Muscle of leg (tissue), 11 donors: ENCODE data around the gene TMEM127. TPM values are rescaled to one million over a fixed set of nuclear protein-coding genes. Genes with fewer than 3 reads are reported as not detected.
"Not testable (repeated sequence)": the region's sequence is repeated elsewhere in the genome, so short reads cannot be mapped to it uniquely, and the experiment has no call there.

Experiments
- DNase-seq: peaks from one replicate; pipeline ENCODE4 v3.0.0; 2013
- H3K27ac ChIP-seq: one replicate; pipeline ENCODE4 v1.5.1; 2013; ENCODE audit warnings: mild to moderate bottlenecking, low read length, control low read depth
- H3K27me3 ChIP-seq: one replicate; pipeline ENCODE4 v1.6.1; 2013; ENCODE audit warnings: low read length; ENCODE audit not compliant: control insufficient read depth, insufficient read depth
- H3K36me3 ChIP-seq: one replicate; pipeline ENCODE4 v1.6.1; 2013; ENCODE audit warnings: low read length; ENCODE audit not compliant: control insufficient read depth, insufficient read depth
- H3K4me1 ChIP-seq: one replicate; pipeline ENCODE4 v1.6.1; 2013; ENCODE audit warnings: low read length; ENCODE audit not compliant: control insufficient read depth, insufficient read depth
- H3K4me3 ChIP-seq: one replicate; pipeline ENCODE4 v1.5.1; 2013; ENCODE audit warnings: low read length, control low read depth
- H3K9me3 ChIP-seq: replicated peaks from 2 replicates; pipeline ENCODE4 v1.6.1; 2013; ENCODE audit warnings: low read depth, low read length; ENCODE audit not compliant: control insufficient read depth
- WGBS: methylation state at CpG from one replicate; pipeline ENCODE4 v1.1.5; 2013; ENCODE audit warnings: missing lambda C conversion rate; ENCODE audit not compliant: insufficient coverage; 5-methylcytosine and 5-hydroxymethylcytosine counted together
- polyA plus RNA-seq, 8 donors: library from polyadenylated mRNA; unstranded; fragments of 120-200 nt; gene quantifications; one replicate each; pipeline versions ENCODE4 v1.2.1 to v1.2.3, GENCODE V29; 2013; ENCODE audit warnings: inconsistent platforms in 1 of 8, low replicate concordance in 1 of 8; ENCODE audit not compliant: insufficient read length in 8 of 8, insufficient read depth in 1 of 8
- total RNA-seq: library from RNA; stranded (reverse); fragments of 120-200 nt; gene quantifications from one replicate; pipeline ENCODE4 v1.2.4, GENCODE V29; 2013

TMEM127 gene
- total and polyA plus RNA-seq, 9 donors = 11.0 to 31.2 (median 27.1) TPM

- Histone ChIP-seq H3K4me1 (peaks cover 32% of the 10 kb centered on the region), H3K4me3 (peak overlapping the region; percentile 99), H3K36me3 (peaks cover 45% of the 10 kb centered on the region), H3K27me3 (no peaks in the 10 kb centered on the region), H3K27ac (peak overlapping the region; percentile 93), H3K9me3 (no peaks in the 10 kb centered on the region)
- peak; percentile 60 for DNase-seq
- 0% methylated on average over 42 of the region's 49 CpGs for WGBS
These were observed 403 bp downstream of the TMEM127 start for GRCh38 chr2:96265349-96265839.

DNA sequence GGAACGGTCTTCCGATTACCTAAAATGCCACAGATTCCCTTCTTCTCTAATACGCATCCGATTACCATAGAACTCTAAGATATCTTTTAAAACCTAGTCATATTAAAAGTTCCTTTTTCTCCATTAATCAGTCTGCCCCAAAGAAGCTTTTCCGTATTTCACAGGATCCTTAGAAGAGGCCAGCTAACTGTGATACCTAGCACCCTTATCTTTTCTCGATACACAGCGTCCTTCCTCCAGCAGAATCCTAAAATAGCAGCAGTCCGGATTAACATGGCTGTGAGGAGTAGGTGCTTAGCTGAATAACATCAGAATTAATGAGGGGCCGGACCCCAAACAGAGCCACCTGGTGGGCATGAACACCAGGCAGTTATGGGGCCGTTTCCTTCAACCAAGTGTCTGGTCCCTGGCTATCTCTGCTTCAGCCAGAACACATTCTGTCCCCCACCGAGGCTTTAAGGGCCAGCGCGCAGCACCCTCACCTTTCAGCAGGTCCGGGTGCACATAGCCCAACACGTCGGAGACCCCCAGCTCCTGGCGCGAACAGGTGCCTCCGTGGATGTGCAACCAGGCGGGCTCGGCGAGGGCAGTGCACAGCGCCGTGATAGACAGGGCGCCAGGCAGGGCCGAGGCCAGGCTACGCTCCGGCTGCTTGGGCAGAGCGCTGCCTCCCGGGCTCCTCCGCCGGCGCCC, 995 bp downstream of the TMEM127 start:
- H3K4me1 ChIP-seq = peaks cover 38% of the 10 kb centered on the region
- H3K27me3 ChIP-seq = no peaks in the 10 kb centered on the region
- peaks cover 44% of the 10 kb centered on the region for H3K36me3 ChIP-seq
- DNase-seq = peak; percentile 55
- H3K4me3 ChIP-seq = peak overlapping the region; percentile 99
- whole genome bisulfite sequencing = 13% methylated on average over 30 of the region's 33 CpGs
- H3K9me3 ChIP-seq = no peaks in the 10 kb centered on the region
- H3K27ac ChIP-seq = peak overlapping the region; percentile 67

- H3K9me3 ChIP-seq = no peaks in the 10 kb centered on the region
- peaks cover 41% of the 10 kb centered on the region for H3K36me3 ChIP-seq
- no peak for DNase-seq
- H3K4me3 ChIP-seq = peak overlapping the region; percentile 99
- H3K27ac ChIP-seq = no peak overlapping the region
- H3K4me1 ChIP-seq = peaks cover 45% of the 10 kb centered on the region
- WGBS = 36% methylated on average over 3 of the region's 4 CpGs
- H3K27me3 ChIP-seq = no peaks in the 10 kb centered on the region
These were observed 1.7 kb downstream of the TMEM127 start for GRCh38 chr2:96264086-96264485.

GRCh38 chr2:96262306-96262705, 3.5 kb downstream of the TMEM127 start:
- H3K4me1 ChIP-seq = peaks cover 59% of the 10 kb centered on the region
- no peaks in the 10 kb centered on the region for H3K9me3 ChIP-seq
- no peaks in the 10 kb centered on the region for H3K27me3 ChIP-seq
- no peak for DNase-seq
- peaks cover 31% of the 10 kb centered on the region for H3K36me3 ChIP-seq
- no peak overlapping the region for H3K27ac ChIP-seq
- no peak overlapping the region for H3K4me3 ChIP-seq
- WGBS = 100% methylated on average over 1 of the region's 2 CpGs

DNA sequence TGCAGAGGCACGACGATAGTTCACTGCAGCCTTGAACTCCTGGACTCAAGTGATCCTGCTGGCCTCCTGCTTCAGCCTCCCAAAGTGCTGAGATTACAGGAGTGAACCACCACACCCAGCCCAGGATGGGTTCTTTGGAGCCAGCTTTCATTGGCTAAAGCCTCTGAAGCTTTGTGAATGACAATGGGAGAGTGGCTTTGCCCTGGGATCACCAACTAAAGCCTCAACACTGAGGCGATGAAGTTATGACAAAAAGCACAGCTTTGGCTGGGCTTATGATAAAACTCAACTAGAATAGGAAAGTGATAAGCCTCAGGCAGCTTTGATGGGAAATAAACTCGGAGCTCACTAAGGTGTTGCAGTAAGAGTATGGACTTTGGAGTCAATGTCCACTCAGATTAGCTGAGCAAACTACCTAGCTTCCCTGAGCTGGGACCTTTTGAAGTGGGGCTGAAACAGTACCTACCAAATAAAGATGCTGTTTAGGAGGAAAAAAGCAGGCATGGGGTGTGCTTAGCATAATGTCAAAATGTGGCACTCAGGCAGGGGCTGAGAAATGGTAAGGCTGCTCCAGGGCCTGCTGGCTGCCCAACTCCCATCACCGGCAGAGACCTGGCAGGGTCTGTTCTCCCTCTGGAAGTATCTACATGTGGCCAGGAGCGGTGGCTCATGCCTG, 4.3 kb downstream of the TMEM127 start:
- peaks cover 59% of the 10 kb centered on the region for H3K4me1 ChIP-seq
- peaks cover 31% of the 10 kb centered on the region for H3K36me3 ChIP-seq
- H3K27me3 ChIP-seq = no peaks in the 10 kb centered on the region
- DNase-seq = no peak
- H3K9me3 ChIP-seq = no peaks in the 10 kb centered on the region
- no peak overlapping the region for H3K4me3 ChIP-seq
- 91% methylated on average over 6 of the region's 6 CpGs for WGBS
- H3K27ac ChIP-seq = peak overlapping the region; percentile 76

DNA sequence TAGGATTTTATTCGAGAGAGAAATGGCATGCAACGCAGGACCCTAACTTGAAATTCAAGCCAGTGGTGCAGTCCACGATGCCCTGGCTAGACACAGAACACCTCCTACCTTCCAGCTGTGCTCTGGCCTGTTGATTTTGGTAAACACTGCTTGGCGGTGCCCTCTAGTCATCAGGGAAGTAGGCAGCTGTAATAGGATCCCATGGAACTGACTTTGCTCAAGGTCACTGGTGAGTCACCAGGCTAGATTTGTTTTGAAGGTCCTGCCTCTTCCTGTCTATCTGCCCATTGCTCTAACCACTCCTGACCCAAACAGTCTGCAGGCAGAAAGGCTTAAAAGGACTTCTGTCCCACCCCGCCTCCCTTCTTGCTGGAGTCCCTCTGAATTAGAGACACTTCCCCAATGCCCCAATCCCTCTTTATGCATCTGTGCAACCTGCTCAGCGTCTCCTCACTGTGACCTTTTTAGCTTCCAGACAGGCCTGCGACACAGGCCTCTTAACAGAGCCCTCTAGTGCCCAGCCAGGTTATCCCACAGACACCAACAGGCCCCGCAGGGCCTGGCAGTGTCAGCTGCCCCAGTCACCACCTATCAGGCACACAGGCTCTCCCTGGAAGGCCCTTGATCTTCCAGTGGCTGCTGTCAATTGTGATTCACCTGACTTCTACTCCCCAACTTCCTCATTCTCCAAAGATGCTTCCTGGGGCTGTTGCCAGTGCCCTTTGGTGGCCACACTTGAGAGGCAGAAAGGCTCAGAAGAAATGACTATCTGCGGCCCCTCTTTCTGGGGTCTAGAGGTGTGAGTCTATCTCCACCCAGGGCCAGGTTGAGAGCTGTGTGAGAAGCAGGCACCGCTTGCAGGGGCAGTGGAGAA, 5.2 kb downstream of the TMEM127 start:
- peak; percentile 58 for DNase-seq
- Histone ChIP-seq H3K27me3 (no peaks in the 10 kb centered on the region), H3K4me3 (no peak overlapping the region), H3K9me3 (no peaks in the 10 kb centered on the region), H3K36me3 (peaks cover 33% of the 10 kb centered on the region), H3K4me1 (peaks cover 59% of the 10 kb centered on the region), H3K27ac (peak overlapping the region; percentile 76)
- WGBS = 55% methylated on average over 8 of the region's 10 CpGs

- Histone ChIP-seq H3K27me3 (no peaks in the 10 kb centered on the region), H3K9me3 (no peaks in the 10 kb centered on the region), H3K27ac (peak overlapping the region; percentile 76), H3K4me1 (peaks cover 53% of the 10 kb centered on the region), H3K36me3 (peaks cover 40% of the 10 kb centered on the region), H3K4me3 (no peak overlapping the region)
- no peak for DNase-seq
- WGBS = 82% methylated on average over 5 of the region's 5 CpGs
These were observed 6.3 kb downstream of the TMEM127 start for GRCh38 chr2:96259497-96259921.

DNA sequence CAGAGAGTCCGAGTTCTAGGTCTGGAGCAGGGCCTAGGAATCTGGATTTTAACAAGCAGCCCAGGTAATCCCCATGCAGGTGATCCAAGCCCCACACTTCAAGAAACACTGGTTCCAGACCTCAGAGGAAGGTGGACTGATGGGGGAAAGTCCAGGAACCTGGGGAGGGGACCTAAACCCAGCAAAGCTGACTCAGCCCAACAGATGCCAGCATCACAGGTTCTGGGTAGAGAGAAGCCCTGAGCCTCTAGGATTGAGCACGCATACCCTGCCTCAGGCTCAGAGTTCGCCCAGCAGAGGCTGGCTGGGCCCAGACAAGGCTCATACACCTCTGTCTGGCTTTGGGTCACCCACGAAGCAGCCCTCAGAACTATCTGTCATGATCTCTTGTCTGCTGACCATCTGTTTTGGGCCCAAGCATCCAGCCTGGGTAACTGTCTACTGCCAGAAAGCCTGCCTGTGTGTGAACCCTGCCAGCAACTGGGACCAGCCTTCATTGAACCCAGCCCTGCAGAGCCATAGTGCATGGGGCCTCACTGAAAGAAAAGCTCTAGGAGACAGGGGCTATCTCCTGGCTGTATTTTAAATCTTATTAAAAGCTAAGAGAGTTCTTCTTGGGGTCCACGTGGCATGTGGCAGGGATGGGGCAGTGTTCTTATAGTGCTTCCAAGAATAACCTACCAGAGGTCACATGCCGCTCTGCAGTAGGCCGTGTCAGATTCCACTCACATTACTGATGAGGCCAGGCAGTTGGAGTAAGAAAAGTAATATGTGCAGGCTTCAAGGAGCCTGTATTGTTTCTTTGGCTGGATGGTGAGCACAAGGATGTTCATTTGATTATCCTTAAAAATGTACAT, 7.4 kb downstream of the TMEM127 start:
- H3K36me3 ChIP-seq = peaks cover 44% of the 10 kb centered on the region
- DNase-seq = peak; percentile 58
- no peaks in the 10 kb centered on the region for H3K27me3 ChIP-seq
- H3K4me1 ChIP-seq = peaks cover 49% of the 10 kb centered on the region
- no peaks in the 10 kb centered on the region for H3K9me3 ChIP-seq
- H3K4me3 ChIP-seq = no peak overlapping the region
- H3K27ac ChIP-seq = peak overlapping the region; percentile 87
- WGBS = 93% methylated on average over 3 of the region's 7 CpGs

DNA sequence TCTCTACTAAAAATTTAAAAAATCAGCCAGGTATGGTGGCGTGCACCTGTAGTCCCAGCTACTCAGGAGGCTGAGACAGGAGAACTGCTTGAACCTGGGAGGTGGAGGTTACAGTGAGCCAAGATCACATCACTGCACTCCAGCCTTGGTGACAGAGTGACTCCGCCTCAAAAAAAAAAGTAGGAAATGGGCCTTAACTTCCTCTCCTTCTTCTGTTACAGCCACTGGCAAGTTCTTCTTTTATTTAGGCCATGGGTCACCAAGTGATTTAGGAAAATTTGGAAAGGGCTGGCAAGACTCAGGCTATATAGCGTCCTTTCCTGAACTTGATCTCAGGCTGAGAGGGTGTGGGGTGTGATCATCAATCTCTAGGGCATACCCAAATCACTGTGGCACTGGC, 8.1 kb downstream of the TMEM127 start:
- DNase-seq = peak; percentile 43
- Histone ChIP-seq H3K36me3 (peaks cover 50% of the 10 kb centered on the region), H3K4me1 (peaks cover 49% of the 10 kb centered on the region), H3K27ac (peak overlapping the region; percentile 87)
- 80% methylated on average over 1 of the region's 3 CpGs for WGBS
- H3K4me3 ChIP-seq, H3K27me3 ChIP-seq, H3K9me3 ChIP-seq: not testable (repeated sequence)
